ENCODE results near the gene PSMC6. TPM values are rescaled to one million over a fixed set of nuclear protein-coding genes. Genes with fewer than 3 reads are reported as not detected.

Gene PSMC6
- total and polyA plus RNA-seq, 2 of the 13 experiments (the other 11 are each of a cell fraction or from before 2014, with no cell fraction given) = 90.0 to 210 TPM

GRCh38 chr14:52755607-52756316 is 48.8 kb downstream of the PSMC6 start (continued):
- TF ChIP-seq ZNF318 (CRISPR knock-in tag; IDR thresholded peaks at IDR 0.05) (no peak), ZNF484 (CRISPR knock-in tag; IDR thresholded peaks at IDR 0.05; ENCODE audit: borderline replicate concordance, low read depth) (no peak), PHF21A (CRISPR knock-in tag; IDR thresholded peaks at IDR 0.05) (peak; percentile 78), FOXA3 (CRISPR knock-in tag; IDR thresholded peaks at IDR 0.05) (peak; percentile 55; the same call in 1 of the 2 replicates), ZNF326 (CRISPR knock-in tag; IDR thresholded peaks at IDR 0.05; ENCODE audit: borderline replicate concordance) (no peak), IRF2 (CRISPR knock-in tag; IDR thresholded peaks at IDR 0.05) (peak; percentile 28; the same call in 1 of the 2 replicates)

All from HepG2 (cell line).